Lung (tissue), 12 donors: ENCODE measurements around the gene SMAD6. TPM values are rescaled to one million over a fixed set of nuclear protein-coding genes. Genes with fewer than 3 reads are reported as not detected.

Source experiments
- ATAC-seq: fragments of 200-7000 bp; cut with Tn5 transposase; one replicate; pipeline ENCODE4 v1.9.1; 2020; ENCODE audit warnings: moderate number of reproducible peaks; ENCODE audit not compliant: insufficient read depth, low FRiP score
- DNase-seq, 3 donors: peaks; one replicate each; pipeline ENCODE4 v3.0.0-alpha.2; 2013 to 2017
- H3K27ac ChIP-seq, 2 donors: one replicate each; pipeline ENCODE4 v1.5.1; 2013; ENCODE audit warnings: mild to moderate bottlenecking in 2 of 2, moderate library complexity in 2 of 2, control low read depth in 1 of 2, inconsistent platforms in 1 of 2, low read depth in 1 of 2, low read length in 1 of 2
- H3K27me3 ChIP-seq, 3 donors: one replicate each; pipeline ENCODE4 v1.5.1; 2013; ENCODE audit warnings: low read length in 2 of 3; ENCODE audit not compliant: control insufficient read depth in 3 of 3, insufficient read depth in 3 of 3
- H3K36me3 ChIP-seq, 4 donors: one replicate each; pipeline ENCODE4 v1.5.1; 2013; ENCODE audit warnings: low read length in 4 of 4, mild to moderate bottlenecking in 1 of 4, moderate library complexity in 1 of 4; ENCODE audit not compliant: control insufficient read depth in 4 of 4, insufficient read depth in 4 of 4
- H3K4me1 ChIP-seq, 5 donors: one replicate each; pipeline ENCODE4 v1.5.1; 2013; ENCODE audit warnings: low read length in 5 of 5, mild to moderate bottlenecking in 2 of 5, moderate library complexity in 1 of 5; ENCODE audit not compliant: control insufficient read depth in 5 of 5, insufficient read depth in 5 of 5
- H3K4me3 ChIP-seq: one replicate; pipeline ENCODE4 v1.5.1; 2013; ENCODE audit warnings: mild to moderate bottlenecking, control low read depth, moderate library complexity
- H3K9ac ChIP-seq, 2 donors: one replicate each; pipeline ENCODE4 v1.5.1; 2013; ENCODE audit warnings: low read length in 2 of 2, control low read depth in 1 of 2; ENCODE audit not compliant: insufficient read depth in 1 of 2
- H3K9me3 ChIP-seq, 4 donors: one replicate each; pipeline ENCODE4 v1.5.1; 2013; ENCODE audit warnings: low read length in 3 of 4, mild to moderate bottlenecking in 1 of 4, moderate library complexity in 1 of 4; ENCODE audit not compliant: control insufficient read depth in 4 of 4, insufficient read depth in 3 of 4
- CTCF ChIP-seq: IDR thresholded peaks from 2 replicates; pipeline ENCODE4 v1.5.1; 2012; ENCODE audit warnings: mild to moderate bottlenecking; ENCODE audit errors: control extremely low read depth, extremely low read depth
- WGBS, 2 donors: extraction: QIAGEN DNeasy Blood & Tissue Kit; methylation state at CpG; one replicate each; pipeline ENCODE4 v1.1.7; 2013; 5-methylcytosine and 5-hydroxymethylcytosine counted together
- polyA plus RNA-seq, 2 donors: library from polyadenylated mRNA; stranded (reverse); fragments of 200-250 nt; gene quantifications; one replicate each; pipeline ENCODE4 v1.2.1, GENCODE V29; 2013
- total RNA-seq, 2 donors: library from RNA; depleted of rRNA in 1 of 2; stranded (reverse); fragments of >200 nt in 1 of 2; gene quantifications; one replicate each; pipeline ENCODE4 v1.2.1, GENCODE V29; 2014 to 2021
- donor health status: control.
- donor health status: control.
- donor health status: Bipolar disorder and iron deficiency.
- donor health status: healthy.
- donor health status: DM: yes; HTN: yes; CAD: no.

The SMAD6 gene
- total and polyA plus RNA-seq, 4 donors = 24.2 to 67.9 (median 59.1) TPM

GRCh38 chr15:66788024-66788423 lies 86.0 kb downstream of the SMAD6 start:
- 95 to 98% methylated on average over 4 of the region's 4 CpGs for WGBS, 2 donors
- Histone ChIP-seq H3K9ac (no peak overlapping the region), H3K4me1 (peaks cover 0 to 11% (median 0%) of the 10 kb centered on the region in 5 donors), H3K4me3 (no peak overlapping the region), H3K27ac (no peak overlapping the region), H3K27me3 (no peaks in the 10 kb centered on the region), H3K36me3 (peaks cover 0 to 6% (median 3%) of the 10 kb centered on the region in 4 donors), H3K9me3 (no peaks in the 10 kb centered on the region)
- ATAC-seq (no peak), DNase-seq (no peak)
- no peak for TF ChIP-seq CTCF

GRCh38 chr15:66789029-66790025 lies 87.3 kb downstream of the SMAD6 start:
- 69 to 83% methylated on average over 5 of the region's 5 CpGs for WGBS, 2 donors
- peak; percentile 60 for ATAC-seq
- peaks cover 0 to 2% (median 0%) of the 10 kb centered on the region in 4 donors for H3K36me3 ChIP-seq
- DNase-seq = peak; percentile 83 to 89 (median 86)
- TF ChIP-seq CTCF = peak; percentile 1
- H3K27ac ChIP-seq = no peak overlapping the region
- H3K27me3 ChIP-seq = no peaks in the 10 kb centered on the region
- H3K9me3 ChIP-seq = no peaks in the 10 kb centered on the region
- no peak overlapping the region for H3K4me3 ChIP-seq
- H3K9ac ChIP-seq = no peak overlapping the region
- H3K4me1 ChIP-seq = peaks cover 0 to 11% (median 0%) of the 10 kb centered on the region in 5 donors

GRCh38 chr15:66795851-66796250 lies 93.8 kb downstream of the SMAD6 start:
- DNase-seq = no peak
- H3K27me3 ChIP-seq = no peaks in the 10 kb centered on the region
- TF ChIP-seq CTCF = no peak
- no peak overlapping the region for H3K4me3 ChIP-seq
- 93 to 95% methylated on average over 10 of the region's 10 CpGs for WGBS, 2 donors
- no peaks in the 10 kb centered on the region for H3K9me3 ChIP-seq
- H3K27ac ChIP-seq = no peak overlapping the region
- no peaks in the 10 kb centered on the region for H3K36me3 ChIP-seq
- H3K9ac ChIP-seq = no peak overlapping the region
- no peaks in the 10 kb centered on the region for H3K4me1 ChIP-seq
- ATAC-seq = no peak
